Suprapubic skin (tissue), 4 donors: Measurements from ENCODE around the gene SMARCA2.

Experiments
- EP300 ChIP-seq: sonication (generic); formaldehyde crosslinking; IDR thresholded peaks from one replicate; pipeline ENCODE4 v1.6.1; 2017; ENCODE audit warnings: antibody characterized with exemption
- POLR2A ChIP-seq, 2 donors: fragments of 450-650 bp; IDR thresholded peaks; one replicate each; pipeline ENCODE4 v1.6.1; 2017; ENCODE audit warnings: antibody characterized with exemption in 2 of 2, mild to moderate bottlenecking in 2 of 2, moderate library complexity in 2 of 2
- POLR2AphosphoS5 ChIP-seq, 3 donors: sonication (generic); formaldehyde crosslinking; IDR thresholded peaks; one replicate each; pipeline ENCODE4 v1.6.1; 2017; ENCODE audit warnings: antibody characterized with exemption in 3 of 3
- TF ChIP-seq, protein P1 (sequence below), 2 donors: fragments of 200-600 bp in 1 of 2; fragments of 450-650 bp in 1 of 2; sonication (generic) in 1 of 2; IDR thresholded peaks; one replicate each; pipeline ENCODE4 v1.5.1; 2016 to 2019; ENCODE audit warnings: antibody characterized with exemption in 2 of 2, mild to moderate bottlenecking in 1 of 2, moderate library complexity in 1 of 2

DNA sequence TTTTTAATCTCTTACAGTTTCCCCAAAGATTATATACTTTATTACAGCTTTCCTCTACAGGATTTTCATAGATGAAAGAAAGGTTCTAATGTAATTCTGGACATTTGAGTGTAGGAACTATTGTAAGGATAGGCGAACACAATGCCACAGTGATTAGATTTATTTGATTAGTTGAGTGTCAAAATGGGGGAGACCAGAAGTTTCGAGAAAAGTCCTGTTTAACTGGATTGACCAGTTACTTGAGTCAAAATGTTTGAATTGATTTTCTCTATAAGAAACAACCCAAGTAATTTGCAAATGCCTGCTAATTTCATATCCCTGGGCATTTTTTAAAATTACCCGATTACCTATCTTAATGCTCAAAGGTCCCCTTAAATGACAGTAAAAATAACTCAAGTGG, 50.6 kb downstream of the SMARCA2 start:
- TF ChIP-seq, protein P1, sequence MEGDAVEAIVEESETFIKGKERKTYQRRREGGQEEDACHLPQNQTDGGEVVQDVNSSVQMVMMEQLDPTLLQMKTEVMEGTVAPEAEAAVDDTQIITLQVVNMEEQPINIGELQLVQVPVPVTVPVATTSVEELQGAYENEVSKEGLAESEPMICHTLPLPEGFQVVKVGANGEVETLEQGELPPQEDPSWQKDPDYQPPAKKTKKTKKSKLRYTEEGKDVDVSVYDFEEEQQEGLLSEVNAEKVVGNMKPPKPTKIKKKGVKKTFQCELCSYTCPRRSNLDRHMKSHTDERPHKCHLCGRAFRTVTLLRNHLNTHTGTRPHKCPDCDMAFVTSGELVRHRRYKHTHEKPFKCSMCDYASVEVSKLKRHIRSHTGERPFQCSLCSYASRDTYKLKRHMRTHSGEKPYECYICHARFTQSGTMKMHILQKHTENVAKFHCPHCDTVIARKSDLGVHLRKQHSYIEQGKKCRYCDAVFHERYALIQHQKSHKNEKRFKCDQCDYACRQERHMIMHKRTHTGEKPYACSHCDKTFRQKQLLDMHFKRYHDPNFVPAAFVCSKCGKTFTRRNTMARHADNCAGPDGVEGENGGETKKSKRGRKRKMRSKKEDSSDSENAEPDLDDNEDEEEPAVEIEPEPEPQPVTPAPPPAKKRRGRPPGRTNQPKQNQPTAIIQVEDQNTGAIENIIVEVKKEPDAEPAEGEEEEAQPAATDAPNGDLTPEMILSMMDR (IDR thresholded peaks at IDR 0.05): no peak
- TF ChIP-seq POLR2A (IDR thresholded peaks at IDR 0.05) (no peak), EP300 (no peak), POLR2AphosphoS5 (IDR thresholded peaks at IDR 0.05) (no peak)
